ENCODE results near the gene CCDC57.

DNA sequence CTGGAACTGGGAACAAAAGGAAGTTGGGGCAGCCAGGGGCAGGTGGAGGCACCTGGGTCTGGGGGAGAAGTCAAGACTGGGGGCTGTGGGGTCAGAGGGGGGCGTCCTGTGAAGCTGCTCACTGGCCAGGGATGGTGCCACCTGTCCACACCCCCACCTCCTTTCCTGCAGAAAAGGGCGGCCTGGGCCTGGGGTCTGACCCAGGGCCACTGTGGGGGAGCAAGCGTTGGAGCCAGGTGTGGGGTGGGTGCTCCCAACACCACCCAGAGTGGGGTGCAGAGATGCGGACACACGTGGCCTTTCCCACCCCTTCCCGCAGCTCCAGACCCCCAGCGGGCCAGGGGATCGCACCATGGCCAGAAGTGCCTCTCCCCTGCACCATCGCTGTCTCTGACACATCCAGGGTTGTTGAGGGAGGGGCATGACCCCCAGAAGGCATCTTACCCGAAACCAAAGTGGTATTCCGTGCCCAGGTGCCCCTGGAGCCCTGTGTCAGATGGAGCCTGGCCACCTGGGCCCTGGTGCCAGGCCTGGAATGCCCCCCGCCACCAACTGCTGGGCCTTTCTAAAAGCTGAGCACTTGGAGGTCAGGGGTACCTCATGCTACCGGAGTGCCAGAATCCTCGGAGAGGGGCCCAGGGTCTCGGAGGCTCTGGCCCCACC is 13.6 kb upstream of the CCDC57 start:
- TF ChIP-seq, protein P1, sequence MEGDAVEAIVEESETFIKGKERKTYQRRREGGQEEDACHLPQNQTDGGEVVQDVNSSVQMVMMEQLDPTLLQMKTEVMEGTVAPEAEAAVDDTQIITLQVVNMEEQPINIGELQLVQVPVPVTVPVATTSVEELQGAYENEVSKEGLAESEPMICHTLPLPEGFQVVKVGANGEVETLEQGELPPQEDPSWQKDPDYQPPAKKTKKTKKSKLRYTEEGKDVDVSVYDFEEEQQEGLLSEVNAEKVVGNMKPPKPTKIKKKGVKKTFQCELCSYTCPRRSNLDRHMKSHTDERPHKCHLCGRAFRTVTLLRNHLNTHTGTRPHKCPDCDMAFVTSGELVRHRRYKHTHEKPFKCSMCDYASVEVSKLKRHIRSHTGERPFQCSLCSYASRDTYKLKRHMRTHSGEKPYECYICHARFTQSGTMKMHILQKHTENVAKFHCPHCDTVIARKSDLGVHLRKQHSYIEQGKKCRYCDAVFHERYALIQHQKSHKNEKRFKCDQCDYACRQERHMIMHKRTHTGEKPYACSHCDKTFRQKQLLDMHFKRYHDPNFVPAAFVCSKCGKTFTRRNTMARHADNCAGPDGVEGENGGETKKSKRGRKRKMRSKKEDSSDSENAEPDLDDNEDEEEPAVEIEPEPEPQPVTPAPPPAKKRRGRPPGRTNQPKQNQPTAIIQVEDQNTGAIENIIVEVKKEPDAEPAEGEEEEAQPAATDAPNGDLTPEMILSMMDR (IDR thresholded peaks at IDR 0.05): no peak
- no peak for TF ChIP-seq EP300 (IDR thresholded peaks at IDR 0.05)

All from esophagus muscularis mucosa (tissue), 3 donors.